GM19455 (cell line): ENCODE data around the gene DNAH14.
"Not testable (repeated sequence)": the region's sequence is repeated elsewhere in the genome, so short reads cannot be mapped to it uniquely, and the experiment has no call there.

ENCODE experiments used
- ATAC-seq: cut with Tn5 transposase; IDR thresholded peaks from one replicate; pipeline ENCODE4 v1.9.1; 2021; ENCODE audit not compliant: unreplicated experiment

Gene DNAH14

GRCh38 chr1:224920930-224921329, 8.5 kb upstream of the DNAH14 start:
- no peak for ATAC-seq

- no peak for ATAC-seq
Measured at GRCh38 chr1:224921354-224921753, 8.1 kb upstream of the DNAH14 start.

DNA sequence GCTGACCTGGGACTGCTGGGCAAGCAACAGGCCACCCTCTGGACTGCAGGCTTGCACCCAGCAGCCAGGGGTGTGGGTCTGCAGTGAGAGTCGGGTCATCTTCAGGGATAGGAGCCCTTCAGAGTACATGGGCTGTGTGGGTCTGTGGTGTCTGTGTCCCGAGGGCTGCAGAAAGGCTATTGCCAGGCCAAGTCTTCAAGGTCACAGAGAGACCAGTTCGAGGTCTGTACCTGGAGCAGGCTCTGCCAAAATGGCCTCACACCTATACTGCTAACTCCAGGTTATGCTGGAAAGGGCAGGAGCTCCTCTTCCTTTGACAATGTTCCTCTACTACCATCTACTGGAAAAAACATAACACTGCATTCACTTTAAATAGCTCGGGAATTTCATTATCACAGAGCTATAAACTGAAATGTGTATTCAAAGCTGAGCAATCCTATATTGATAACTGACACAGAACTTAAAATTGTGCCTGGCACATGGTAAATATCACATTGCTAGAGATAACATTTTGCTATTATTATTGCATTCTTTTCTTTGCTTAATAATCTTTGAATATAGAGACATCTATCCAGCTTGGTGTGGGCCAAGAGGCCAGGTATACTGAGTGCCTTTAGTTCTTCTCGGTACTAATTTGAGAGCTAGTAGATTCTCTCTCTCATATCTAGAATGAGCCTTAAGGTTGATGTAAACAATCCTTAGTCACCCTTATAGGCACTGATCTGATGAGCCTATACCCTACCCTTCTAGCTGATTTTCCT, 6.9 kb upstream of the DNAH14 start:
- ATAC-seq = peak; percentile 71

DNA sequence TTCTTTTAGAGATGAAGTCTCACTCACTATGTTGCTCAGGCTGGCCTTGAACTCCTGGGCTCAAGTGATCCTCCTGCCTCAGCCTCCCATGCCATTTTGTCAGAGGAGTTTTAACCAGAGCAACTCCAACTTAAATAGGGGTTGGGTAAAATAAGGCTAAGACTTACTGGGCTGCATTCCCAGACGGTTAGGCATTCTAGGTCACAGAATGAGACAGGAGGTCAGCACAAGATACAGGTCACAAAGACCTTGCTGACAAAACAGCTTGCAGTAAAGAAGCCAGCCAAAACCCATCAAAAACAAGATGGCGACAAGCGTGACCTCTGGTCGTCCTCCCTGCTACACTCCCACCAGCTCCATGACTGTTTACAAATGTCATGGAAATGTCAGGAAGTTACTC, 5.7 kb upstream of the DNAH14 start:
- ATAC-seq = no peak

- not testable (repeated sequence) for ATAC-seq
Measured at GRCh38 chr1:224927631-224928030, 1.8 kb upstream of the DNAH14 start.

GRCh38 chr1:224928906-224929305, 569 bp upstream of the DNAH14 start:
- ATAC-seq = no peak

DNA sequence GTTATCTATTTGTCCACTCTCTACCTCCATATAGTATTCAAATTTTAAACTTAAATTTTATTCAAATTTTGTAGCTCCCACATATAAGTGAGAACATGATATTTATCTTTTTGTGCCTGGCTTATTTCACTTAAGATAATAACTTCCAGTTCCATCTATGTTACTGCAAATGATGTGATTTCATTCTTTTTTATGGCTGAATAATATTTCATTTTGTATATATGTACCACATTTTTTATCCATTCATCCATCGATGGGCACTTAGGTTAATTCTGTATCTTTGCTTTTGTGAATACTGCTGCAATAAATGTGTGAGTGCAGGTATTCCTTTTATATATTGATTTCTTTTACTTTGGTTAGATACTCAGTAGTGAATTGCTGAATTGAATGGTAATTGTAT, 2.1 kb downstream of the DNAH14 start:
- ATAC-seq = no peak

- ATAC-seq = no peak
Measured at GRCh38 chr1:224932607-224933249, 3.3 kb downstream of the DNAH14 start.

DNA sequence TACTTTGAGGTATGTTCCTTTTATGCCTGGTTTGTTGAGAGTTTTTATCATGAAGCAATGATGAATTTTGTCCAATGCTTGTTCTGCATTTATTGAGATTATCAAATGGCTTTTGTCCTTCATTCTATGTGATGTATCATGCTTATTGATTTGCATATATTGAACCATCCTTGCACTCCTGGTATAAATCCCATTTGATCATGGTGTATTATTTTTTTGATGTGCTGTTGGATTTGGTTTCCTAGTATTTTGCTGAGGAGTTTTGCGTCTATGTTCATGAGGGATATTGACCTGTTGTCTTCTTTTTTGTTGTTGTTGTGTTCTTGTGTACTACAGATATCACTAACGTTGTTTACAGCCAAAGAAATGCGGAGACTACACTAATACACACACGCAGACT, 4.1 kb downstream of the DNAH14 start:
- no peak for ATAC-seq

- ATAC-seq = no peak
Measured at GRCh38 chr1:224938652-224939051, 9.2 kb downstream of the DNAH14 start.

GRCh38 chr1:224939844-224940425, 10.5 kb downstream of the DNAH14 start:
- no peak for ATAC-seq

- not testable (repeated sequence) for ATAC-seq
Measured at GRCh38 chr1:224940735-224941134, 11.3 kb downstream of the DNAH14 start.

DNA sequence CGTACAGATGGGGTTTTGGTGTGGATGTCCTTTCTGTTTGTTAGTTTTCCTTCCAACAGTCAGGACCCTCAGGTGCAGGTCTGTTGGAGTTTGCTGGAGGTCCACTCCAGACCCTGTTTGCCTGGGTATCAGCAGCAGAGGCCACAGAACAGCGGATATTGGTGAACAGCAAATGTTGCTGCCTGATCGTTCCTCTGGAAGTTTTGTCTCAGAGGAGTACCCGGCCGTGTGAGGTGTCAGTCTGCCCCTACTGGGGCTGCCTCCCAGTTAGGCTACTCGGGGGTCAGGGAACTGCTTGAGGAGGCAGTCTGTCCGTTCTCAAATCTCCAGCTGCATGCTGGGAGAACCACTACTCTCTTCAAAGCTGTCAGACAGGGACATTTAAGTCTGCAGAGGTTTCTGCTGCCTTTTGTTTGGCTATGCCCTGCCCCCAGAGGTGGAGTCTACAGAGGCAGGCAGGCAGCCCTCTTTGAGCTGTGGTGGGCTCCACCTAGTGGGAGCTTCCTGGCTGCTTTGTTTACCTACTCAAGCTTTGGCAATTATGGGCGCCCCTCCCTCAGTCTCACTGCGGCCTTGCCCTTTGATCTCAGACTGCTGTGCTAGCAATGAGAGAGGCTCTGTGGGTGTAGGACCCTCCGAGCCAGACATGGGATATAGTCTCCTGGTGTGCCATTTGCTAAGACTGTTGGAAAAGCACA, 16.3 kb downstream of the DNAH14 start:
- ATAC-seq = not testable (repeated sequence)

- not testable (repeated sequence) for ATAC-seq
Measured at GRCh38 chr1:224946349-224946691, 16.8 kb downstream of the DNAH14 start.

- ATAC-seq = no peak
Measured at GRCh38 chr1:224957696-224958095, 28.2 kb downstream of the DNAH14 start.

- ATAC-seq = no peak
Measured at GRCh38 chr1:224958490-224958889, 29.0 kb downstream of the DNAH14 start.

GRCh38 chr1:224959115-224959514, 29.6 kb downstream of the DNAH14 start:
- no peak for ATAC-seq

- no peak for ATAC-seq
Measured at GRCh38 chr1:224959656-224960055, 30.2 kb downstream of the DNAH14 start.

DNA sequence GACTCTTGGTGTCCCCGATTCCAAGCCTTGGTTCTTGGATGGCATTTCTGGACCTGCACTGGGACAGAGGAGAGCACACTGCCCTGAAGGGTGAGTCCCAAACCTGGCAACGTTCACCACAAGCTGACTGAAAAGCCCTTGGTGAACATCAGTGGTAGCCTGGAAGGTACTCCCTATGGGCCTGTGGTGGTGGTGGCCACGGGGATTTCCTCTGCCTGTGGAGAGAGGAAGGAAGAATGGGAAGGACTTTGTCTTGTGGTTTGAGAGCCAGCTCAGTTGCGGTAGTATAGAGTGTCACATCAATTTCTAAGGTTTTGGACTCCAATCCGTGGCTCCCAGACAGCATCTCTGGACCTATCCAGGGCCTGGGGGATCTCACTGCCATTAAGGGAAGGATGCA, 50.7 kb downstream of the DNAH14 start:
- no peak for ATAC-seq

DNA sequence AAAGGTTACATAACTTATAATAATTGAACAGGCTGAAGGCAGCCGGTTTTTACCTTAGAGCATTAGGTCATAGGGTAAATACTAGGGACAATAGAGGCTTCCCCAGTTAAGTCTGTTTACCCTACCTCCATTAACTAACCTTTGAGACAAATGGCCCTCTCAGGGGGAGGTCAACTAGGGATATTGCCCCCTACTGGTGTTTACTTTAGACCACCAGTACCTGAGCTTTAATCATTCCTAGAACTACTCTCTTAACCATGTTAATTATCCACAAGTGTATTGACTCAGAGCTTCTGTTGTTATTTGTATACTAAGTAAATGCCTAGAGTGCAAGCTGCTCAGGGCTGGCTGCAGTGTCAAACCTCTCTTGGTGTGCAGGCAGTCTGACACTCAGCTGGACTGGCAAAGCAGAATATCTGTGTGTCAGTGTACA, 52.5 kb downstream of the DNAH14 start:
- not testable (repeated sequence) for ATAC-seq

- no peak for ATAC-seq
Measured at GRCh38 chr1:224988042-224988441, 58.6 kb downstream of the DNAH14 start.

- ATAC-seq = no peak
Measured at GRCh38 chr1:224989615-224990014, 60.1 kb downstream of the DNAH14 start.
